NT2/D1 (cell line): ENCODE data around the gene NDST1.

ENCODE experiments used
- SUZ12 ChIP-seq: IDR thresholded peaks from 2 replicates; pipeline ENCODE4 v1.6.1; 2011; ENCODE audit not compliant: insufficient read length, insufficient read depth; ENCODE audit errors: extremely low read depth
- YY1 ChIP-seq: IDR thresholded peaks from 2 replicates; pipeline ENCODE4 v1.6.1; 2011; ENCODE audit not compliant: insufficient read length, insufficient read depth
- ZNF274 ChIP-seq: IDR thresholded peaks from 2 replicates; pipeline ENCODE4 v1.6.1; 2011; ENCODE audit warnings: mild to moderate bottlenecking, low read depth, low read length

DNA sequence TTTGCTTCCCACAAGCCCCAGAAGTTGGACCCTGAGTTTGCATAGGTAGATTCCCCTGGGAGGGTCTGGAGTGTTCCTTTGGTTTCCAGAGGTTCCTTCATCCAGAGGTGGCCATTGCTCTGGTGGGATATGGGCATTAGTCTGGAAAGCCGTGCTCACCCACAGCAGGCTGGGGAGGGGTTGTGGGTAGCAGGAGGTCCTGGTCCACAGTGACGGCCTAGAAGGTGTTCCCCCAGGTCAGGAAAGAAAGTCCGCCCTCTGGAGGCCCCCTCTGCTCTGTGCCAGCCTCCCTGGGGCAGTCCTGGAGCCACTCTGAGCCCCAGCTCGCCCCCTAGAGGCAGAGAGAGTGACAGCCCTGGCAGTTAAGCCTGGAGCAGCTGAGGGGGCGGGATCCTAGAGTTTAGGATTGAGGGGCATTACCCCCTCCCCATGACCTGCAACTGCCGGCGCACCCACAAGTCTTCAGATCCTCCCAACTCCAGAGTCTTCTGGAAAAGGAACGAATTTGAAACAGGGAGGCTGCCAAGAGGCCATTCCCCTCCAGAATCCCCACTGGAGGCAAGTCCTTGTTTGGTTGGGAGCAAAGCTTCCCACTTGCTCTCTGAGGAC is 36.8 kb downstream of the NDST1 start:
- TF ChIP-seq ZNF274 (no peak), SUZ12 (no peak), YY1 (no peak)
